Loucy (cell line): Measurements from ENCODE around the gene TAS2R38.

ENCODE experiments used
- EZH2phosphoT487 ChIP-seq: fragments of 200-600 bp; IDR thresholded peaks from 2 replicates; pipeline ENCODE4 v1.6.1; 2018; ENCODE audit warnings: antibody characterized with exemption, mild to moderate bottlenecking, moderate library complexity, borderline replicate concordance
- TF ChIP-seq, protein P1 (sequence below): fragments of 200-600 bp; sonication (generic); conservative IDR thresholded peaks from 2 replicates; pipeline ENCODE4 v1.5.1; 2014; ENCODE audit warnings: mild to moderate bottlenecking, antibody characterized with exemption, low read length

DNA sequence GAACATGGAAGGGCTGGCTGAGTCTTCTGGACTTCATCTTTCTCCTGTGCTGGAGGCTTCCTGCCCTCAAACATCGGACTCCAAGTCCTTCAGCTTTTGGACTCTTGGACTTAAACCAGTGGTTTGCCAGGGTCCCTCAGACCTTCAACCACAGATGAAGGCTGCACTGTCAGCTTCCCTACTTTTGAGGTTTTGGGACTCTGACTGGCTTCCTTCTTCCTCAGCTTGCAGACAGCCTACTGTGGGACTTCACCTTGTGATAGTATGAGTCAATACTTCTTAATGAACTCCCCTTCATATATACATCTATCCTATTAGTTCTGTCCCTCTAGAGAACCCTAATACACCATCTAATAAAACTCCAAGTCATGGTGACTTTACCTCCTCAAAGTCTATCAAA, 22.8 kb downstream of the TAS2R38 start:
- TF ChIP-seq, protein P1, sequence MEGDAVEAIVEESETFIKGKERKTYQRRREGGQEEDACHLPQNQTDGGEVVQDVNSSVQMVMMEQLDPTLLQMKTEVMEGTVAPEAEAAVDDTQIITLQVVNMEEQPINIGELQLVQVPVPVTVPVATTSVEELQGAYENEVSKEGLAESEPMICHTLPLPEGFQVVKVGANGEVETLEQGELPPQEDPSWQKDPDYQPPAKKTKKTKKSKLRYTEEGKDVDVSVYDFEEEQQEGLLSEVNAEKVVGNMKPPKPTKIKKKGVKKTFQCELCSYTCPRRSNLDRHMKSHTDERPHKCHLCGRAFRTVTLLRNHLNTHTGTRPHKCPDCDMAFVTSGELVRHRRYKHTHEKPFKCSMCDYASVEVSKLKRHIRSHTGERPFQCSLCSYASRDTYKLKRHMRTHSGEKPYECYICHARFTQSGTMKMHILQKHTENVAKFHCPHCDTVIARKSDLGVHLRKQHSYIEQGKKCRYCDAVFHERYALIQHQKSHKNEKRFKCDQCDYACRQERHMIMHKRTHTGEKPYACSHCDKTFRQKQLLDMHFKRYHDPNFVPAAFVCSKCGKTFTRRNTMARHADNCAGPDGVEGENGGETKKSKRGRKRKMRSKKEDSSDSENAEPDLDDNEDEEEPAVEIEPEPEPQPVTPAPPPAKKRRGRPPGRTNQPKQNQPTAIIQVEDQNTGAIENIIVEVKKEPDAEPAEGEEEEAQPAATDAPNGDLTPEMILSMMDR = no peak
- no peak for TF ChIP-seq EZH2phosphoT487
